NCI-H128 (cell line): ENCODE results near the gene NUTM2D.
A peak's percentile ranks its signal among the peaks of the same experiment; 100 is the strongest.
"Not testable (repeated sequence)": the region's sequence is repeated elsewhere in the genome, so short reads cannot be mapped to it uniquely, and the experiment has no call there.

Experiments used
- DNase-seq: peaks from one replicate; lab custom pipeline; 2025; ENCODE audit not compliant: unreplicated experiment; lab: John Stamatoyannopoulos, UW

The NUTM2D gene

GRCh38 chr10:87357444-87357843 lies at the start of gene NUTM2D:
Gene NUTM2D, plus strand, starts transcription at chr10:87357744. Its CDS starts 522 bp downstream, at chr10:87358266.
- not testable (repeated sequence) for DNase-seq

GRCh38 chr10:87308702-87309101 lies 48.8 kb upstream of the NUTM2D start:
- not testable (repeated sequence) for DNase-seq

- DNase-seq: not testable (repeated sequence)
Measured at GRCh38 chr10:87309657-87310056, 47.9 kb upstream of the NUTM2D start.

- not testable (repeated sequence) for DNase-seq
Measured at GRCh38 chr10:87311521-87311920, 46.0 kb upstream of the NUTM2D start.

GRCh38 chr10:87313649-87314359 lies 43.7 kb upstream of the NUTM2D start:
- not testable (repeated sequence) for DNase-seq

GRCh38 chr10:87314360-87314973 lies 43.1 kb upstream of the NUTM2D start:
- not testable (repeated sequence) for DNase-seq

GRCh38 chr10:87321505-87321904 lies 36.0 kb upstream of the NUTM2D start:
- DNase-seq: not testable (repeated sequence)

- DNase-seq: not testable (repeated sequence)
Measured at GRCh38 chr10:87324559-87324958, 33.0 kb upstream of the NUTM2D start.

- not testable (repeated sequence) for DNase-seq
Measured at GRCh38 chr10:87327958-87328357, 29.6 kb upstream of the NUTM2D start.

- not testable (repeated sequence) for DNase-seq
Measured at GRCh38 chr10:87329131-87329530, 28.4 kb upstream of the NUTM2D start.

GRCh38 chr10:87332687-87333086 lies 24.9 kb upstream of the NUTM2D start:
- not testable (repeated sequence) for DNase-seq

GRCh38 chr10:87340411-87340810 lies 17.1 kb upstream of the NUTM2D start:
- DNase-seq: not testable (repeated sequence)

GRCh38 chr10:87341546-87342142 lies 15.9 kb upstream of the NUTM2D start:
- not testable (repeated sequence) for DNase-seq

- DNase-seq: peak; percentile 69
Measured at GRCh38 chr10:87342249-87342710, 15.3 kb upstream of the NUTM2D start.

- DNase-seq: peak; percentile 7
Measured at GRCh38 chr10:87342711-87343258, 14.8 kb upstream of the NUTM2D start.

- not testable (repeated sequence) for DNase-seq
Measured at GRCh38 chr10:87345743-87346142, 11.8 kb upstream of the NUTM2D start.

GRCh38 chr10:87350161-87350560 lies 7.4 kb upstream of the NUTM2D start:
- DNase-seq: not testable (repeated sequence)

- not testable (repeated sequence) for DNase-seq
Measured at GRCh38 chr10:87352825-87353224, 4.7 kb upstream of the NUTM2D start.

- DNase-seq: not testable (repeated sequence)
Measured at GRCh38 chr10:87355110-87355509, 2.4 kb upstream of the NUTM2D start.

- DNase-seq: not testable (repeated sequence)
Measured at GRCh38 chr10:87358159-87358558, 615 bp downstream of the NUTM2D start.

- DNase-seq: not testable (repeated sequence)
Measured at GRCh38 chr10:87369514-87370112, 12.1 kb downstream of the NUTM2D start.
